Right lung (tissue), 5 donors: ENCODE measurements around the gene ZNF771. TPM values are rescaled to one million over a fixed set of nuclear protein-coding genes. Genes with fewer than 3 reads are reported as not detected.
"Not testable (repeated sequence)": the region's sequence is repeated elsewhere in the genome, so short reads cannot be mapped to it uniquely, and the experiment has no call there.

Experiments
- DNase-seq, 2 donors: peaks; one replicate each; pipeline ENCODE4 v3.0.0-alpha.2; 2013
- polyA plus RNA-seq, 5 donors: library from polyadenylated mRNA; unstranded; fragments of 120-200 nt; gene quantifications; one replicate each; pipeline versions ENCODE4 v1.2.1 to v1.2.3, GENCODE V29; 2013; ENCODE audit warnings: inconsistent platforms in 1 of 5, low replicate concordance in 1 of 5; ENCODE audit not compliant: insufficient read length in 5 of 5, insufficient read depth in 1 of 5

ZNF771 gene
- polyA plus RNA-seq, 5 donors: 4.2 to 9.7 (median 4.9) TPM

- DNase-seq: peak; percentile 90 to 94
These were observed 22.4 kb downstream of the ZNF771 start, which contains the start of gene DCTPP1 for GRCh38 chr16:30429678-30430427. TSS of gene DCTPP1 (minus strand) at chr16:30430030. CDS start at chr16:30429980, 50 bp downstream.

- DNase-seq: no peak
These were observed 23.1 kb downstream of the ZNF771 start for GRCh38 chr16:30430428-30430970.

DNA sequence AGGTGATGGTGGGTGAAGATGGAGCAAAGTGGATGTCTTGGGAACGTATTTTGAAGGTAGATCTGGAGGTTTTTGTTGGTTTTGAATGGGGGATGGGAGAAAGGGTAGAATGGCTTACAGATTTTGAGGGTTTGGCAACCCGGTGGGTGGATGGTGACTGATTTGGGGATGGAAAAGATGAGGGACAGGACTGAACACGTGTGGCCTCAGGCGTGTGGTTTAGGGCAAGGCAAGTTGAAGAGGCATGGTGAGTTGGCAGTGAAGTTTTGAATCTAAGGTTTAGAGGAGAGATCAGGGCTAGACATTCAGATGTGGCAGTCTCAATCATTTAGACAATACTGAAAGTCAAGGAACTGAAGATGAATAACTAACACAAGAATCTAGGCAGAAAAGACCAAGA is 27.4 kb downstream of the ZNF771 start:
- DNase-seq: no peak

DNA sequence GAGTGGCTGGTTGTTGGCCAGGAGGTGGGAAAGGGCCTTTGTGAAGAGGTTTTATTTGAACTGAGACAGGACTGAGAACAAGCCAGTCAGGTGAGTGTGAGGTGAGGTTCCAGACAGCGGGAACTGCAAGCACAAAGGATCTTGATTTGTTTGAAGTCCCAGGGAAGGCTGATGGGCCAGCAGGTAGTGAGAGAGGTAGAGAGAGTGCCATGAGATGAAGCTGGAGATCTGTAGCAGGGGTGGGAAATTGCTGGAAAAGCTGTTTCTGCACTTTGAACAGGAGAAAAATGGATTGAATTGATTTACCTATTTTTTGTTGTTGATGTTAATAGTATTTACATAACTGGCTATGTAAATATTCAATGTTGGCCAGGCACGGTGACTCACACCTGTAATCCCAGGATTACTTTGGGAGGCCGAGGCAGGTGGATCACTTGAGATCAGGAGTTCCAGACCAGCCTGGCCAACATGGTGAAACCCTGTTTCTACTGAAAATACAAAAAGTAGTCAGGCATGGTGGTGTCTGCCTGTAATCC is 30.2 kb downstream of the ZNF771 start:
- DNase-seq: no peak

DNA sequence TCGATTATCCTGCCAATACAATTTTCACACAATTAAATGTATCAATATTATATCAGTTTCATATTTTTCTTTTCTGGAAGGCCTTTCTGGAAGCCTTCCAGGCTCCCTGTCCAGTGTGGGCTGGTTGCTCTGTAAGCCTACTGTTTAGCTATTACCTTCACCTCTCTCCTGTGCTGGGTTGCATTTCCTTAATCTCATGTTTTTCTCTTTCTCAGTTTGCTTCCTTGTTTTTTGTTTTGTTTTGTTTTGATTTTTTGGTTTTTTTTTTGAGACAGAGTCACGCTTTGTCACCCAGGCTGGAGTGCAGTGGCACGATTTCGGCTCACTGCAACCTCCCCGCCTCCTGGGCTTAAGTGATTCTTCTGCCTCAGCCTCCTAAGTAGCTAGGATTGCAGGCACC is 31.4 kb downstream of the ZNF771 start:
- no peak for DNase-seq

GRCh38 chr16:30439720-30440348 is 32.4 kb downstream of the ZNF771 start:
- no peak for DNase-seq

GRCh38 chr16:30443631-30444030 is 36.2 kb downstream of the ZNF771 start:
- DNase-seq: no peak

DNA sequence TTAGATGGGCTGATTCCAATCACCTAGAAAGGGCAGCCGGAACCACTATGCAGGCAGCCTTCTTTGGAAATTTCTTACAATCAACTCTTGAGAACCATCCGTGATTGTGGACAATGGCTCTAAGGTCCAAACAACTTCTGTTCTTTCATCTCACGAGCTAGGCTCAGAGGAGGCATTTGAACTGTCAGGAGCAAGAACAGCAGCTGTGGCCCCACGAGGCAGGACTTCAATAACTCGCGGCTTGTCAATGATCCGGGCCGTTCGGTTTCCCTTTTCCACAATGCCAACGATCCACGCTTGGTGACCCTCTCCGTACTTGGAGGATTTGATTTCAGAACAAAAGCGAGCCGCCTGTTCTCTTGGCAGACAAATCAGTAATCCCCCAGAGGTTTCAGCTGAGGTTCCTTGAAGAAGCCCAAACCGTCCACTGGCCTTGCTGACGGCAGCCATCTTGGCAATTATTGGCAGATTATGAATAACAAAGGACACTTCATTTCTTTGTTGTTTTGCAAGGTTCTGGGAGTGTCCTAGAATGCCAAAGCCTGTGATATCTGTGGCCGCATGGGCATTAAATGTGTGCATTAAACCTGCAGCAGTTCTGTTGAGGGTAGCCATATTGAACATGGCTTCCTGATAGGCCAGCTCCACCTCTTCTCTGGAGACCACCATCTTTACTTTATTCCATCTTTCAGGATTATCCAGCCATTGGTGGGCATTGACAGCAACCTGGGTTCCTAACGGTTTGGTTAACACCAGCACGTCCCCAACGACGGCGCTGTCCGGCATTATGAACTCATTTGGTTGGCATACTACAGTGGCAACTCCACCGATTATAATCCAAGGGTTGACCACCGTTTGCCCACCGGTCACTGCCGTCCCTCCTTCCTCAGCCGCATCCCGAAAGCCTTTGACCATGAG is 37.1 kb downstream of the ZNF771 start:
- no peak for DNase-seq

DNA sequence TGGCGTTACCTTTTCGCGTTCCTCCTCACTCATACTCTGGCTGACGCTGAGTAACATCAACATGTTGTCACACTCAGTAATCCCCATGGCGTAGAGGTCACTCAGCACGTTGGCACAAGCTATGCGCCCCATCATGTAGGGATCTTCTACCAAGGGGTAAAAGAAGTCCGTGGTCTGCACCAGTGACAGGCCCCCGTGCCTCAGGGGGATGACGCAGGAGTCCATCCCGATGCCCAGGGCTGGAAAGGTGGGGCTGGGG is 37.7 kb downstream of the ZNF771 start:
- no peak for DNase-seq

DNA sequence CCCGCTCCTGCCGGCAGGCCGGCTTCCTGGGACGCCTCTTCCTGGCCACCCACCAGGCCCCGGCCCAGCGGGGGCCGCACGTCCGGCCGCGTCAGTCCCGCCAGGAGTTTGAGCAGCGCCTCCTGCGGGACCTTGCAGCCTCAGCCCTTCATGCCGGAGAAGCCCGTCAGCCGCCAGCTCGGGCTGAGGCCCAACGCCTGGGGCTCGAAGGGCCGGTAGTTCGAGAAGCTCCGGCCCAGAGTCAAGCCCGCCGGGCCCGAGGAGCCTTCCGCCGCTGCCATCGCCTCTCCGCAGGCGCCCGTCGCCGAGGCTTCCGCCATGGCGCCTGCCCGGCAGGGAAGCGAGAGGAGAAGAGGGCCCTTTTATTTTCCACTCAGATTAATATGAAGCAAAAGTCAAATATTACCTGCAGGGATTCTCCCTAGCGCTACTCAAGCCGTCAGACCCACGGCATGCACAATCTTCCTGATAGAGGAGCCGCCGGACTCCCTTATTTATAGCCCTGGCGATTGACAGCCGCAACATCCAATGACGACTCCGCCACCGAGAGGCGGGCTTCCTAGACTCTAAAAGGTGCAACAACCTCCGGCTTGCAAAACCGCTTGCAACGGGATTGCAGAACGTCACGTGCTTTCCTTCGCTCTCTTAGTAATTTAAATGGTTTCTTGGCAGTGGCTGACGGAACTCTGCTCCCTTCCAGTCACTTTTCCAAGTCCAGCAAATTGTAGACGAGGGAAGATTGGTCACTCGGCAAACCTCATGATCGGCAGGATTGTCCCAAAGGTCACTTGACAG is 38.2 kb downstream of the ZNF771 start, which contains the start of gene SEPHS2:
Gene SEPHS2, minus strand, starts transcription at position 467 of the 795 bp plus-strand sequence. Its CDS starts 147 bp downstream, at position 320.
- DNase-seq: peak; percentile 94 to 95

DNA sequence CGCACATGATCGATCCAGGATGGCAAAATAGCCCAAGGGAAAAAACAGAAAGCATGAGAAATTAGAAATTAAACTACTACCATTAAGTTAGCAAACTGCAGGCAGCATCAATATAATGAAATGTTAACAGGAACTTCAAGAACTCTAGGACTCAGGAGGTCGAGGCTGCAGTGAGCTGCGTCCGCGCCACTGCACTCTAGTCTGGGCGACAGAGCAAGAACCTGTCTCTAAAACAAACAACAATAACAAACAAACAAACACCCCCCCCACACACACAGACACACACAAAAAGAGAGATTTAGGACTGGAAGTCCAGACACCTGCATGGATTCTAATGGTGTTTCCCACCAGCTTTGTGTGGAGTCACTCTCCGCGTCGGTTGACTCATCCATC is 38.8 kb downstream of the ZNF771 start:
- DNase-seq: no peak

GRCh38 chr16:30447512-30448226 is 40.3 kb downstream of the ZNF771 start:
- DNase-seq: no peak

DNA sequence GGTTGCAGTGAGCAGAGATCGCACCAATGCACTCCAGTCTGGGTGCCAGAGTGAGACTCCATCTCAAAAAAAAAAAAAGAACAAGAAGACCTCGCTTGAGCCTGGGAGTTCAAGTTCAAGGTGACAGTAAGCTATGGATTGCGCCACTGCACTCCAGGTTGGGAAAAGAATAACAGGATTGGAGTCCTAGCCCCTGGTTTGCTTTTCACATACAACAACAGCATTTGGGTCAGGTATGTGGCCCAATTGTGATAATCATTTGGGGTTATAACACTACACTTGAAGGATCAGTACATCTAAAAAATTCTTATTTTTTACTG is 41.7 kb downstream of the ZNF771 start:
- no peak for DNase-seq

DNA sequence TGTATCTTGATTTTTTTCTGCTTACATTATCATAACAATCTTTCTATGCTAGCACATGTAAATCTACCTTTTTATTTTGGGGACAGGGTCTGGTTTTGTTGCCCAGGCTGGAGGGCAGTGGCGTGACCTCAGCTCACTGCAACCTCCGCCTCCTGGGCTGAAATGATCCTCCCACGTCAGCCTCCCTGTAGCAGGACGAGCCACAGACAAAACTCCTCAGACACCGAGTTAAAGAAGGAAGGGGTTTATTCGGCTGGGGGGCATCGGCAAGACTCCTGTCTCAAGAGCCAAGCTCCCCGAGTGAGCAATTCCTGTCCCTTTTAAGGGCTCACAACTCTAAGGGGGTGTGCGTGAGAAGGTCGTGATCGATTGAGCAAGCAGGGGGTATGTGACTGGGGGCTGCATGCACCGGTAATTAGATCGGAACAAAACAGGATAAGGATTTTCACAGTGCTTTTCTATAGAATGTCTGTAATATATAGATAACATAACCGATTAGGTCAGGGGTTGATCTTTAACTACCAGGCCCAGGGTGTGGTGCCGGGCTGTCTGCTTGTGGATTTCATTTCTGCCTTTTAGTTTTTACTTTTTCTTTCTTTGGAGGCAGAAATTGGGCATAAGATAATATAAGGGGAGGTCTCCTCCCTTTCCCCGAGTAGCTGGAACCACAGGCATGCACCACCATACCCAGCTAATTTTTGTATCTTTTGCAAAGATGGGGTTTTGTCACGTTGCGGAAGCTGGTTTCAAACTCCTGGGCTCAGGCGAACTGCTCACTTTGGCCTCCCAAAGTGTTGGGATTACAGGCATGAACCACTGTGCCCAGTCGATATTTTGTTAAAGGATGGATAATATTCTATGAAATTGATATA is 45.5 kb downstream of the ZNF771 start:
- DNase-seq: not testable (repeated sequence)

- no peak for DNase-seq
These were observed 48.9 kb downstream of the ZNF771 start for GRCh38 chr16:30456302-30456701.

DNA sequence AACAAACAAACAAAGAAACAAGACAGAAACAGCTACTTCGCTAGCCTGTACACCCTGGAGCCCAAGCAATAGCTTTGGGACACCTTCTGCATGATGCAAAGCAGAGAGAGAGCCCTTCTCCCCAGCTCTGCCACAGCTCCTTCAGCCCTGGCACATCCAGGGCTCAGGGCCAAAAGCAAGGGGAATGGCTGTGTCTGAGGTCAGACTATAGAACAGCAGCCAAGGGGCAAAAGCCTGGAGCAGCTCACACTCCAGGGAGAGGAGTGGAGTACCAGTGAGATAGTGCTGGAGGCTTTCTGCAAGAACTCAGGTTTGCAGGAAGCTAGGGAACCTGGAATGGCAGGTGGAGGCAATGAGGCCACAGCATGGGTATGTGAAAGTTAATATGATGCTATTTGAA is 49.9 kb downstream of the ZNF771 start:
- DNase-seq: no peak

GRCh38 chr16:30457743-30458560 is 50.5 kb downstream of the ZNF771 start:
- DNase-seq: no peak

- DNase-seq: no peak
These were observed 51.4 kb downstream of the ZNF771 start for GRCh38 chr16:30458561-30459394.
